AG09309 (cell line): Measurements from ENCODE around the gene ANKRD31.

Experiments
- DNase-seq: peaks from one replicate; pipeline ENCODE4 v3.0.0-alpha.2; 2010; ENCODE audit warnings: low read depth
- H3K4me3 ChIP-seq: 2 replicates; pipeline ENCODE4 v1.5.1; 2011; ENCODE audit warnings: mild to moderate bottlenecking, low read depth, low read length, moderate library complexity; ENCODE audit not compliant: control insufficient read depth
- TF ChIP-seq, protein P1 (sequence below): IDR thresholded peaks from 2 replicates; pipeline ENCODE4 v1.5.1; 2011; ENCODE audit warnings: mild to moderate bottlenecking, low read depth, low read length, inconsistent platforms; ENCODE audit not compliant: insufficient read depth, control insufficient read depth; ENCODE audit errors: missing control alignments

The ANKRD31 gene

DNA sequence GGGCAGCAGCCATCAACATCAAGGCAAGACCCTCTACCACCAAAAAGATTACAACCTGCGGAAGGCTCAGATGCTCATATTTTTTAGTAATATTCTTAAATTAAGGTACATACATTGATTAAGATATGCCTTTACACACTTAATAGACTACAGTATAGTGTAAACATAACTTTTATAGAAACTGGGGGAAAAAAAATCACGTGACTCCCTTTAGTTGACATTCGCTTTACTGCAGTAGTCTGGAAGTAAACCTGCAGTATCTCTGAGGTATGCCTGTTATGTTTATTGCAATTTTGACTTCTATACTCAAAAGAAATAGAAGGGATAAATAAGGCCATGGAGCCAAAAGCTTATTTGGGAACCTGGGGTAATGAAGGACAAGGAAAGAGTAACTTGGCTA is 169.2 kb downstream of the ANKRD31 start:
- no peak overlapping the region for H3K4me3 ChIP-seq
- DNase-seq = no peak
- TF ChIP-seq, protein P1, sequence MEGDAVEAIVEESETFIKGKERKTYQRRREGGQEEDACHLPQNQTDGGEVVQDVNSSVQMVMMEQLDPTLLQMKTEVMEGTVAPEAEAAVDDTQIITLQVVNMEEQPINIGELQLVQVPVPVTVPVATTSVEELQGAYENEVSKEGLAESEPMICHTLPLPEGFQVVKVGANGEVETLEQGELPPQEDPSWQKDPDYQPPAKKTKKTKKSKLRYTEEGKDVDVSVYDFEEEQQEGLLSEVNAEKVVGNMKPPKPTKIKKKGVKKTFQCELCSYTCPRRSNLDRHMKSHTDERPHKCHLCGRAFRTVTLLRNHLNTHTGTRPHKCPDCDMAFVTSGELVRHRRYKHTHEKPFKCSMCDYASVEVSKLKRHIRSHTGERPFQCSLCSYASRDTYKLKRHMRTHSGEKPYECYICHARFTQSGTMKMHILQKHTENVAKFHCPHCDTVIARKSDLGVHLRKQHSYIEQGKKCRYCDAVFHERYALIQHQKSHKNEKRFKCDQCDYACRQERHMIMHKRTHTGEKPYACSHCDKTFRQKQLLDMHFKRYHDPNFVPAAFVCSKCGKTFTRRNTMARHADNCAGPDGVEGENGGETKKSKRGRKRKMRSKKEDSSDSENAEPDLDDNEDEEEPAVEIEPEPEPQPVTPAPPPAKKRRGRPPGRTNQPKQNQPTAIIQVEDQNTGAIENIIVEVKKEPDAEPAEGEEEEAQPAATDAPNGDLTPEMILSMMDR = no peak

DNA sequence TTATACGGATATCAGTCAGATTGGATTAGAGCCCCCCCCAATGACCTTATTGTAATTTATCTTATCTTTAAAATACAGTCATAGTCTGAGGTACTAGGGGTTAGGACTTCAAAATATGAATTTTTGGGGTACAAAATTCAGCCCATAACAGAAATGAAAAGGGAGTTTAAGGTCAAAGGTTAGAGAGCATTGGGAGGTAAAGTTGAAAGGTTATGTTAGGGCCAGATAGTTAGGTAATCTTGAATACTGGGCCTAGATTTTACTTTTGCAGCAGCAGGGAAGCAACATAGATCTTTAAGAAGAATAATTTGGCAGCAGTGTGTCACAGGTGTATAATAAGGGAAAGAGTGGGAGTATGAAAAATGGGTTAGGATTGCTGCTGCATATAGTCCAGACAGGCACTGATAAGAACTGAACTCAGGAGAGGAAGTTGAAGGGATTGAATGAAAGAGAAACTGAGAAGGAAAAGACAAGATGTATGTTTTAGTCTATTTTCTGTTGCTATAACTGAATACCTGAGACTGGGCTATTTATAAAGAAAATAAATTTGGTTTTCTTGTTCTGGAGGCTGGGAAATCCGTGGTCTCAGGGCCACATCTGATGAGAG is 173.7 kb downstream of the ANKRD31 start:
- TF ChIP-seq, protein P1 = no peak
- no peak overlapping the region for H3K4me3 ChIP-seq
- DNase-seq = no peak

DNA sequence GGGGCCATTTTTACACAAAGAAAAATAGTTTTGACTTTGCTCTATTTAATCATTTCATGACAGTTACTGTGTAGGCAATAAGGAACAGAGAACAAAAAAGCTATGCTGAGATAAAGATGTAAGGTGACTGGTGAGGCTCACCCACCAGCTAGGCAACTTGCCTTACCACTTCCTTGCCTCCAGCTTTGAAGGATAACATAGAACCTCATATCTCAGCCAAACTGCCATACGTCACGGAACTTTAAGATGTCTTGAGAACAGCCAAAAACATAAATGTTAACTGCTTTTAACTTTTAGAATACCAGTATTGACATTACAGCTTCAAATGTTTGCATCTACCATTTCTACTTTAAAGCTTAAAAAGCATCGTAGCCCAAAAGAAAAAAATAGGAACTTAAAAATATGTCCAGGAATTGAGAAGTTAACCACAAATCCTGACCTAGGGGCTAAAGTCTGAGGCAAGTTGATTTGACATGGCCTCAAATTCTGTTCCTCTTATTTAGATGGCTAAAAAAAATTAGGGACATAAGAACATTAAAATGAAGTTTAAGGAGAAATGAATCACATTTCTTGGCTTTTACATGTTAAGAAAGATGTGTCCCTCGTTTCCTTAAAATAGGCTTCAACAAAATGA is 176.6 kb downstream of the ANKRD31 start:
- TF ChIP-seq, protein P1 = no peak
- DNase-seq = no peak
- H3K4me3 ChIP-seq = no peak overlapping the region

DNA sequence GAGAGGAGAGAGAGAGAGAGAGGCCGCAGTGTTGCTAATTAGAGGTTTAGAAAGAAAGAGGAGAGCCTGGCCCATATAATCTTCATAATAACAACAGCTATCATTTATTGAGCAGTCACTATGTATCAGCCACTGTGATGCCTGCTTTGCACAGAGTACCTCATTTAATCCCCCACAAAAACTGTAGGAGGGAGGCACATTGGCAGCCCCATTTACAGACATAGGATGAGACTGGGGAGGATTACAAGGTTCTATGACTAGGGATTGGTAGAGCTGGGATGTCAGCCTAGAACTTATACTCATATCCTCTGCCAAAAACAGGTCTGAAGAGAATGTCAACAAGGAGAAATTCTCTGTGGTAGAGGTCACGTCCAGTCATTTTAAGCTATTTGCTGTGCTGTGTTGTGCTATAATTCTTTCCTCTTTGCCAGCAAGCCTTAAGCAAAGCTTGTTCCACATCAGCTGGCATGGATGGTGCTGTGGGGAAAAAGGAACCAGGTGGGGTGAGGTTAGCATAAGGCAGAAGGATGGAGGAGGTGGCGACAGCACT is 177.6 kb downstream of the ANKRD31 start:
- DNase-seq = no peak
- TF ChIP-seq, protein P1 = no peak
- H3K4me3 ChIP-seq = no peak overlapping the region

DNA sequence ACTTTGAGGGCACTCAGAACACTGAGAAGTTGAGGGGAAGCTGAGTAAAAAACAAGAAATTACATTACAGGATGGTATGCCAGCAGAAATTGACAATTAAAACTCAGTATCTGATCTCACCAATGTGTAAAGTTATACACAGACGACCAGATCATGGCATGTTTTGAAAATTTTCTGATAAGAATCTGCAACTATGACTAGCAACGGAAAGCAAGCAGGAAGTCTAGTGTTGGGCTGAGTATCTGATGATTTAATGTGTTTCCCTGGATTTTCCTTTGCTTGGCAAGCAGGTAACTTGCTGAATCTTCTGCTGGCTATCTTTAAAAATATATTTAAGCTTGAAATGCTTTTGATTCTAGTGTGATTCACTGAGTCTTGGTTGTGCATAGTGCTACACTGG is 179.1 kb downstream of the ANKRD31 start:
- H3K4me3 ChIP-seq = no peak overlapping the region
- DNase-seq = no peak
- TF ChIP-seq, protein P1 = no peak

DNA sequence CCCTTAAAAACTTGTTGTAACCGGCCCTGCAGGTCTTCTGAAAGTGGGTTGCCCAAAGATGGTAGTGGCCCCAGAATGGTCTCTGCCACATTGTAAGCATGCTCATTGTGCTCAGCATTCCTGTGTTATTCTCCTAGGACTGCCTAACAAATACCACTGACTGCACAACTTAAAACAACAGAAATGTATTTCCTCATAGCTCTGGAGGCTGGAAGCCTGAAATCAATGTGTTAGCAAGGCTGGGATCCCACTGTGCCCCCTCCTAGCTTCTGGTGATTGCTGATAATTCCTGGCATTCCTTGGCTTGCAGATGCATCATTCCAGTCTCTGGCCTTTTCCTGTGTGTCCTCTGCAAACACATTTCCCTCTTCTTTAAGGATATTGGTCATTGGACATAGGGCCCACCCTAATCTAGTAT is 180.9 kb downstream of the ANKRD31 start:
- TF ChIP-seq, protein P1 = no peak
- no peak overlapping the region for H3K4me3 ChIP-seq
- no peak for DNase-seq
